SK-N-SH treated with all-trans-retinoic acid at 6 μM for 48 hours (cell line): Measurements from ENCODE around the gene PTPRH.

Experiments used
- BACH2 ChIP-seq: fragments of 250-450 bp; sonication (Bioruptor Pico); IDR thresholded peaks from 2 replicates; pipeline ENCODE4 v1.9.0; 2021; ENCODE audit warnings: mild to moderate bottlenecking, borderline replicate concordance
- TOX ChIP-seq: fragments of 250-450 bp; sonication (Bioruptor Pico); IDR thresholded peaks from 2 replicates; pipeline ENCODE4 v1.8.0; 2021; ENCODE audit warnings: mild to moderate bottlenecking, moderate library complexity, borderline replicate concordance

GRCh38 chr19:55147545-55148251 lies 61.6 kb downstream of the PTPRH start:
- TF ChIP-seq TOX, result no peak
- TF ChIP-seq BACH2 (CRISPR knock-in tag), result no peak
